CD4-positive, alpha-beta T cell treated with Interleukin-15 for 1 hour (primary cell): ENCODE results near the gene KIF25.
"Not testable (repeated sequence)": the region's sequence is repeated elsewhere in the genome, so short reads cannot be mapped to it uniquely, and the experiment has no call there.

Experiments
- DNase-seq: peaks from one replicate; pipeline ENCODE4 v3.0.0-alpha.2; 2020

KIF25 gene

GRCh38 chr6:167976116-167976657 lies 21.3 kb upstream of the KIF25 start:
- DNase-seq, result not testable (repeated sequence)

- DNase-seq, result no peak
Measured at GRCh38 chr6:167976708-167977107, 20.8 kb upstream of the KIF25 start.

- DNase-seq, result no peak
Measured at GRCh38 chr6:167977717-167978467, 19.6 kb upstream of the KIF25 start.

- DNase-seq, result no peak
Measured at GRCh38 chr6:167978607-167979006, 18.9 kb upstream of the KIF25 start.

- no peak for DNase-seq
Measured at GRCh38 chr6:167979436-167980139, 17.9 kb upstream of the KIF25 start.

- DNase-seq, result no peak
Measured at GRCh38 chr6:167980911-167981580, 16.4 kb upstream of the KIF25 start.

- no peak for DNase-seq
Measured at GRCh38 chr6:167981916-167982462, 15.5 kb upstream of the KIF25 start.

- no peak for DNase-seq
Measured at GRCh38 chr6:167984144-167984719, 13.2 kb upstream of the KIF25 start.

GRCh38 chr6:167984876-167985604 lies 12.4 kb upstream of the KIF25 start:
- no peak for DNase-seq

- no peak for DNase-seq
Measured at GRCh38 chr6:167985911-167986595, 11.4 kb upstream of the KIF25 start.

- no peak for DNase-seq
Measured at GRCh38 chr6:167987396-167988153, 9.9 kb upstream of the KIF25 start.

- DNase-seq, result no peak
Measured at GRCh38 chr6:167988154-167988495, 9.3 kb upstream of the KIF25 start.

GRCh38 chr6:167988945-167989841 lies 8.3 kb upstream of the KIF25 start:
- no peak for DNase-seq

- DNase-seq, result no peak
Measured at GRCh38 chr6:167990016-167990945, 7.2 kb upstream of the KIF25 start.

- no peak for DNase-seq
Measured at GRCh38 chr6:167993169-167993568, 4.3 kb upstream of the KIF25 start.

- no peak for DNase-seq
Measured at GRCh38 chr6:167993831-167994230, 3.6 kb upstream of the KIF25 start.

GRCh38 chr6:167995302-167995701 lies 2.2 kb upstream of the KIF25 start:
- DNase-seq, result no peak

- no peak for DNase-seq
Measured at GRCh38 chr6:167995731-167996151, 1.7 kb upstream of the KIF25 start.
